HCT116 (cell line): ENCODE measurements around the gene EIF1AD. TPM values are rescaled to one million over a fixed set of nuclear protein-coding genes. Genes with fewer than 3 reads are reported as not detected.

ENCODE experiments used
- ATAC-seq: fragments of 200-7000 bp; cut with Tn5 transposase; 2 replicates; pipeline ENCODE4 v1.9.1; 2020; ENCODE audit warnings: mild to moderate bottlenecking, moderate library complexity
- BruUV-seq: library from RNA; stranded (reverse); fragments of 400-500 nt; replicated peaks from 2 replicates; lab custom pipeline; 2021; lab: Mats Ljungman, UMichigan
- CTCF ChIA-PET: fragments of 300-600 bp; sonication (Branson Sonifier 250); formaldehyde crosslinking; loops from one replicate; lab custom pipeline; 2021; ENCODE audit warnings: antibody characterized with exemption; lab: Charles Lee
- POLR2A ChIA-PET: fragments of 300-600, 350-600 bp; sonication (Branson Sonifier 250); formaldehyde crosslinking; loops from one replicate; lab custom pipeline; 2021; ENCODE audit warnings: antibody characterized with exemption; lab: Charles Lee
- RAD21 ChIA-PET, 2 experiments: fragments of 300-600 bp; sonication (Branson Sonifier 250); formaldehyde crosslinking; loops; one replicate each; lab custom pipeline; 2023; ENCODE audit warnings: low total read pairs in 2 of 2; ENCODE audit not compliant: uncharacterized antibody in 2 of 2, unreplicated experiment in 2 of 2, low non-redundant PET in 1 of 2; lab: Charles Lee
- DNase-seq: peaks from one replicate; pipeline ENCODE4 v3.0.0-alpha.2; 2010; ENCODE audit warnings: low read depth, low spot score
- H2AFZ ChIP-seq: fragments of 200-600 bp; shearing (Covaris generic), sonication (generic); 2 replicates; pipeline ENCODE4 v1.6.1; 2017; ENCODE audit warnings: low read depth, mixed run types, mixed read lengths, antibody characterized with exemption, low read length; ENCODE audit not compliant: poor library complexity, severe bottlenecking
- H3K27ac ChIP-seq: 2 replicates; pipeline ENCODE4 v1.5.1; 2012; ENCODE audit warnings: low read depth, low read length
- H3K27me3 ChIP-seq: fragments of 200-600 bp; sonication (generic); 2 replicates; pipeline ENCODE4 v1.6.1; 2016; ENCODE audit warnings: mixed run types, low read length, mixed read lengths; ENCODE audit not compliant: insufficient read depth
- H3K36me3 ChIP-seq, 2 experiments: fragments of 200-500 bp in 1 of 2; fragments of 200-600 bp in 1 of 2; sonication (Bioruptor generic) in 1 of 2; sonication (generic) in 1 of 2; 2 replicates each; pipeline versions ENCODE4 v1.5.1 to v1.6.1; 2014 to 2016; ENCODE audit warnings: low read length in 2 of 2, inconsistent platforms in 1 of 2, mixed read lengths in 1 of 2, mixed run types in 1 of 2; ENCODE audit not compliant: insufficient read depth in 2 of 2, control insufficient read depth in 1 of 2
- H3K4me1 ChIP-seq, 2 experiments: fragments of 200-600 bp in 1 of 2; sonication (generic) in 1 of 2; 2 replicates each; pipeline versions ENCODE4 v1.5.1 to v1.6.1; 2012 to 2017; ENCODE audit warnings: low read length in 2 of 2, inconsistent platforms in 1 of 2, mild to moderate bottlenecking in 1 of 2, mixed read lengths in 1 of 2, mixed run types in 1 of 2, moderate library complexity in 1 of 2; ENCODE audit not compliant: insufficient read depth in 2 of 2, control insufficient read depth in 1 of 2
- H3K4me2 ChIP-seq: fragments of 200-600 bp; sonication (generic); 2 replicates; pipeline ENCODE4 v1.6.1; 2017; ENCODE audit warnings: mixed run types, low read length, mixed read lengths
- H3K4me3 ChIP-seq, 2 experiments: fragments of 200-600 bp in 1 of 2; sonication (generic) in 1 of 2; replicated peaks in 1 of 2; 2 replicates each; pipeline ENCODE4 v1.5.1; 2011 to 2016; ENCODE audit warnings: low read length in 2 of 2, control low read depth in 1 of 2, low read depth in 1 of 2, mild to moderate bottlenecking in 1 of 2, mixed read lengths in 1 of 2, mixed run types in 1 of 2
- H3K79me2 ChIP-seq: fragments of 200-600 bp; sonication (generic); 2 replicates; pipeline ENCODE4 v1.6.1; 2017; ENCODE audit warnings: mild to moderate bottlenecking, mixed run types, low read length, moderate library complexity, mixed read lengths; ENCODE audit not compliant: insufficient read depth
- H3K9ac ChIP-seq: fragments of 200-600 bp; sonication (generic); 2 replicates; pipeline ENCODE4 v1.6.1; 2016; ENCODE audit warnings: low read length, mixed read lengths
- H3K9me2 ChIP-seq: fragments of 200-600 bp; sonication (generic), shearing (Covaris generic); 2 replicates; pipeline ENCODE4 v1.6.1; 2017; ENCODE audit warnings: mixed run types, mild to moderate bottlenecking, moderate library complexity; ENCODE audit not compliant: insufficient read depth
- H3K9me3 ChIP-seq, 2 experiments: fragments of 200-500 bp in 1 of 2; fragments of 200-600 bp in 1 of 2; sonication (Bioruptor generic) in 1 of 2; sonication (generic) in 1 of 2; 2 replicates each; pipeline ENCODE4 v1.6.1; 2014 to 2017; ENCODE audit warnings: low read length in 2 of 2, mixed read lengths in 2 of 2, inconsistent platforms in 1 of 2, low read depth in 1 of 2, mild to moderate bottlenecking in 1 of 2, mixed run types in 1 of 2, moderate library complexity in 1 of 2; ENCODE audit not compliant: control insufficient read depth in 1 of 2, insufficient read depth in 1 of 2
- H4K20me1 ChIP-seq: fragments of 200-600 bp; sonication (generic), shearing (Covaris generic); 2 replicates; pipeline ENCODE4 v1.6.1; 2017; ENCODE audit warnings: mixed run types, mild to moderate bottlenecking, moderate library complexity; ENCODE audit not compliant: insufficient read depth
- CEBPB ChIP-seq: IDR thresholded peaks from 2 replicates; pipeline ENCODE4 v1.6.1; 2012; ENCODE audit warnings: low read depth
- EGR1 ChIP-seq: IDR thresholded peaks from 2 replicates; pipeline ENCODE4 v1.6.1; 2012; ENCODE audit warnings: low read depth
- EZH2 ChIP-seq: fragments of 200-600 bp; sonication (generic); IDR thresholded peaks from 2 replicates; pipeline ENCODE4 v1.6.1; 2017; ENCODE audit warnings: antibody characterized with exemption, mixed run types
- JUND ChIP-seq: IDR thresholded peaks from 2 replicates; pipeline ENCODE4 v1.6.1; 2012
- REST ChIP-seq: IDR thresholded peaks from 2 replicates; pipeline ENCODE4 v1.6.1; 2012; ENCODE audit warnings: low read depth
- SP1 ChIP-seq: IDR thresholded peaks from 2 replicates; pipeline ENCODE4 v1.6.1; 2012; ENCODE audit warnings: low read depth
- YY1 ChIP-seq: IDR thresholded peaks from 2 replicates; pipeline ENCODE4 v1.6.1; 2011; ENCODE audit warnings: low read length, low read depth, moderate library complexity, mild to moderate bottlenecking; ENCODE audit not compliant: insufficient replicate concordance; ENCODE audit errors: extremely low read depth
- ZNF274 ChIP-seq: fragments of 200-500 bp; sonication (Bioruptor generic); IDR thresholded peaks from 2 replicates; pipeline ENCODE4 v1.6.1; 2014; ENCODE audit warnings: mild to moderate bottlenecking, low read depth, low read length, inconsistent platforms
- intact Hi-C: fragments of 100-400 bp; cut with micrococcal nuclease; formaldehyde crosslinking; loops from 2 replicates; pipeline ENCODE4 v1.10.0; 2022
- total RNA-seq: library from RNA; stranded (reverse); gene quantifications from one replicate; pipeline ENCODE4 v1.2.1, GENCODE V29; 2021; ENCODE audit not compliant: unreplicated experiment

EIF1AD gene
- total RNA-seq, 1 experiment from 2014 or later = 45.5 TPM

GRCh38 chr11:66017321-66017720, 15.4 kb upstream of the EIF1AD start:
- Histone ChIP-seq H3K4me2 (no peak overlapping the region), H2AFZ (no peak overlapping the region), H3K9ac (no peak overlapping the region), H3K27me3 (no peaks in the 10 kb centered on the region), H4K20me1 (no peaks in the 10 kb centered on the region), H3K27ac (no peak overlapping the region), H3K9me3 (no peaks in the 10 kb centered on the region), H3K79me2 (peaks cover 8% of the 10 kb centered on the region; the same call in 1 of the 2 replicates), H3K4me1 (peaks cover 55 to 94% of the 10 kb centered on the region in 2 experiments), H3K9me2 (no peaks in the 10 kb centered on the region), H3K4me3 (no peak overlapping the region), H3K36me3 (no peaks in the 10 kb centered on the region)
- intact Hi-C loops = no loop called here
- BruUV-seq = no TSS peak
- POLR2A ChIA-PET = no interaction called here
- RAD21 ChIA-PET = interaction anchor here in 1 of 2 experiments (0.6 kb wide), 1 partner anchor 46 kb away, joined by 3 read pairs; no protein-coding TSS in a partner anchor
- CTCF ChIA-PET = no interaction called here
- DNase-seq = no peak
- TF ChIP-seq YY1 = no peak
- no peak for TF ChIP-seq JUND
- TF ChIP-seq ZNF274 = no peak
- TF ChIP-seq EZH2 = no peak
- no peak for TF ChIP-seq REST
- TF ChIP-seq SP1 = no peak
- no peak for TF ChIP-seq EGR1
- no peak for TF ChIP-seq CEBPB
- ATAC-seq = no peak
